Measurements from ENCODE around the gene RAB11FIP5.

The RAB11FIP5 gene

DNA sequence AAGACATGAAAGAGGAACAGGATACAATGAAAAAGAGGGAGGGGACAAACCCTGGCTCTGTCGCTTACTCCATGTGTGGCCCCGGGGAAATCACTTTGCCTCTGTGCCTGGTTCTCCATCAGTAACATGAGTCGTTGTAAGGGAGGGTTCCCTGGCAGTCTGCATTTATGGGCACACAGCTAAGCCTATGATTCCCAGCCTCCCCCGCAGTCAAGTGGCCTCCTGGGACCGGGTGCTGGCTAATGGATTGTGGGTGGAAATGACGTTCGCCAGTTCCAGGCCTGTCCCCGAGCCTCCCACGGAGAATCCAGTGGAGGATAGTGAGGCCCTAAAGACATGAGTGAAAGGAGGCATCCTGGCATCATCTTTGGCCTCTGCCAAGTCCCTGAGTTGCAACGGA is 83.9 kb downstream of the RAB11FIP5 start:
- no peak for DNase-seq

DNA sequence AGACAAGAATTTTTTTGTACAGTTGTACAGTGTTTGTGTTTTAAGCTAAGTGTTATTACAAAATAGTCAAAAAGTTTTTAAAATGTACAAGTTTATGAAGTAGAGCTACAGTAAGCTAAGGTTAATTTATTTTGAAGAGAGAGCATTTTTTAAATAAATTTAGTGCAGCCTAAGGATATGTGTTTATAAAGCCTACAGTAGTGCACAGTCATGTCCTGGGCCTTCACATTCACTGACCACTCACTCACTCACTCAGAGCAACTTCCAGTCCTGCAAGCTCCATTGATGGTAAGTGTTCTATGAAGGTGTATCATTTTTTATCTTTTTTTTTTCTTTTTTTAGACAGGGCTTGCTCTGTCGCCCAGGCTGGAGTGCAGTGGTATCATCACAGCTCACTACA is 85.4 kb downstream of the RAB11FIP5 start:
- DNase-seq, result no peak

DNA sequence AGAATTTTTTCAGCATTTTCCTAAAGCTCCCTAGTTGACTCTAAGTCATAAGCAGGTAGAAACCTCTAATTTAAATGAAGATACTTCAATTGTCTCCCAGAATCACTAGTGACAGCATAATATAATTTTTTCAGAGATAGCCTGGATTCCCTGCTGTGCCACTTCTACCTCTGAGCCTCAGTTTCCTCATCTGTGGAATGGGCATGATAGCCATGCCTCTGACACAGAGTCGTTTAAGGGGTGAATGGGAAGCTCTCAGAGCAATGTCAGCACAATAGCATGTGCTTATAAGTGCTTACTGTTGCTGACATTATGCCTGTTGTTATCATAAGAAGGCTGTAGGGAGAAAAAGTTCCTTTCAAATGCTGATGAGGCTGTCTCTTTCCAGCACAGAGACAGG is 89.3 kb downstream of the RAB11FIP5 start:
- DNase-seq, result no peak

Data from amniotic stem cell (primary cell).